ENCODE data around the gene ITFG1.
A peak's percentile ranks its signal among the peaks of the same experiment; 100 is the strongest.
"Not testable (repeated sequence)": the region's sequence is repeated elsewhere in the genome, so short reads cannot be mapped to it uniquely, and the experiment has no call there.

The ITFG1 gene

GRCh38 chr16:47463771-47464624 is 3.1 kb upstream of the ITFG1 start:
- Histone ChIP-seq H3K36me3 (ENCODE audit: control insufficient read depth in 1 of 2, insufficient read depth in 2 of 2, low read length in 2 of 2) (peaks cover 5 to 10% of the 10 kb centered on the region in 2 donors), H3K4me1 (ENCODE audit: control insufficient read depth in 1 of 2, insufficient read depth in 2 of 2, low read length in 2 of 2) (peaks cover 13 to 43% of the 10 kb centered on the region in 2 donors), H3K9ac (ENCODE audit: low read depth in 1 of 2, low read length in 2 of 2) (no peak overlapping the region), H3K9me3 (ENCODE audit: control insufficient read depth in 1 of 2, low read length in 2 of 2) (no peaks in the 10 kb centered on the region), H3K27ac (ENCODE audit: low read depth, low read length) (no peak overlapping the region), H3K27me3 (ENCODE audit: control insufficient read depth in 1 of 2, insufficient read depth in 2 of 2, low read length in 2 of 2) (no peaks in the 10 kb centered on the region), H3K4me3 (ENCODE audit: low read depth in 1 of 2, low read length in 2 of 2) (no peak overlapping the region)

- no peaks in the 10 kb centered on the region for H3K27me3 ChIP-seq (ENCODE audit: control insufficient read depth in 1 of 2, insufficient read depth in 2 of 2, low read length in 2 of 2)
- H3K4me1 ChIP-seq (ENCODE audit: control insufficient read depth in 1 of 2, insufficient read depth in 2 of 2, low read length in 2 of 2): peaks cover 13 to 43% of the 10 kb centered on the region in 2 donors
- no peaks in the 10 kb centered on the region for H3K9me3 ChIP-seq (ENCODE audit: control insufficient read depth in 1 of 2, low read length in 2 of 2)
- peak overlapping the region; percentile 99 for H3K27ac ChIP-seq (ENCODE audit: low read depth, low read length)
- H3K9ac ChIP-seq (ENCODE audit: low read depth in 1 of 2, low read length in 2 of 2): peak overlapping the region; percentile 85 to 94
- peaks cover 5 to 15% of the 10 kb centered on the region in 2 donors for H3K36me3 ChIP-seq (ENCODE audit: control insufficient read depth in 1 of 2, insufficient read depth in 2 of 2, low read length in 2 of 2)
- peak overlapping the region; percentile 98 to 100 for H3K4me3 ChIP-seq (ENCODE audit: low read depth in 1 of 2, low read length in 2 of 2)
Observed at GRCh38 chr16:47461598-47462266, 869 bp upstream of the ITFG1 start.

- Histone ChIP-seq H3K27me3 (ENCODE audit: control insufficient read depth in 1 of 2, insufficient read depth in 2 of 2, low read length in 2 of 2) (no peaks in the 10 kb centered on the region), H3K9ac (ENCODE audit: low read depth in 1 of 2, low read length in 2 of 2) (peak overlapping the region; percentile 85 to 94), H3K4me1 (ENCODE audit: control insufficient read depth in 1 of 2, insufficient read depth in 2 of 2, low read length in 2 of 2) (peaks cover 13 to 33% of the 10 kb centered on the region in 2 donors), H3K9me3 (ENCODE audit: control insufficient read depth in 1 of 2, low read length in 2 of 2) (no peaks in the 10 kb centered on the region), H3K27ac (ENCODE audit: low read depth, low read length) (peak overlapping the region; percentile 99), H3K36me3 (ENCODE audit: control insufficient read depth in 1 of 2, insufficient read depth in 2 of 2, low read length in 2 of 2) (peaks cover 5 to 15% of the 10 kb centered on the region in 2 donors), H3K4me3 (ENCODE audit: low read depth in 1 of 2, low read length in 2 of 2) (peak overlapping the region; percentile 98 to 100)
Observed at GRCh38 chr16:47460359-47460710, 528 bp downstream of the ITFG1 start.

GRCh38 chr16:47459603-47460002 is 1.3 kb downstream of the ITFG1 start:
- Histone ChIP-seq H3K9me3 (ENCODE audit: control insufficient read depth in 1 of 2, low read length in 2 of 2) (no peaks in the 10 kb centered on the region), H3K36me3 (ENCODE audit: control insufficient read depth in 1 of 2, insufficient read depth in 2 of 2, low read length in 2 of 2) (peaks cover 5 to 17% of the 10 kb centered on the region in 2 donors), H3K4me3 (ENCODE audit: low read depth in 1 of 2, low read length in 2 of 2) (peak overlapping the region; percentile 98 to 100), H3K27ac (ENCODE audit: low read depth, low read length) (no peak overlapping the region), H3K9ac (ENCODE audit: low read depth in 1 of 2, low read length in 2 of 2) (peak overlapping the region in 1 of 2 donors; percentile 85), H3K4me1 (ENCODE audit: control insufficient read depth in 1 of 2, insufficient read depth in 2 of 2, low read length in 2 of 2) (peaks cover 13 to 28% of the 10 kb centered on the region in 2 donors), H3K27me3 (ENCODE audit: control insufficient read depth in 1 of 2, insufficient read depth in 2 of 2, low read length in 2 of 2) (no peaks in the 10 kb centered on the region)

GRCh38 chr16:47458331-47458730 is 2.5 kb downstream of the ITFG1 start:
- peaks cover 13 to 21% of the 10 kb centered on the region in 2 donors for H3K4me1 ChIP-seq (ENCODE audit: control insufficient read depth in 1 of 2, insufficient read depth in 2 of 2, low read length in 2 of 2)
- H3K27ac ChIP-seq (ENCODE audit: low read depth, low read length): no peak overlapping the region
- H3K9me3 ChIP-seq (ENCODE audit: control insufficient read depth in 1 of 2, low read length in 2 of 2): no peaks in the 10 kb centered on the region
- H3K27me3 ChIP-seq (ENCODE audit: control insufficient read depth in 1 of 2, insufficient read depth in 2 of 2, low read length in 2 of 2): no peaks in the 10 kb centered on the region
- H3K9ac ChIP-seq (ENCODE audit: low read depth in 1 of 2, low read length in 2 of 2): no peak overlapping the region
- H3K36me3 ChIP-seq (ENCODE audit: control insufficient read depth in 1 of 2, insufficient read depth in 2 of 2, low read length in 2 of 2): peaks cover 8 to 17% of the 10 kb centered on the region in 2 donors
- no peak overlapping the region for H3K4me3 ChIP-seq (ENCODE audit: low read depth in 1 of 2, low read length in 2 of 2)

GRCh38 chr16:47449788-47450187 is 11.1 kb downstream of the ITFG1 start:
- Histone ChIP-seq H3K27me3 (ENCODE audit: control insufficient read depth in 1 of 2, insufficient read depth in 2 of 2, low read length in 2 of 2) (no peaks in the 10 kb centered on the region), H3K9ac (ENCODE audit: low read depth in 1 of 2, low read length in 2 of 2) (no peak overlapping the region), H3K9me3 (ENCODE audit: control insufficient read depth in 1 of 2, low read length in 2 of 2) (no peaks in the 10 kb centered on the region), H3K36me3 (ENCODE audit: control insufficient read depth in 1 of 2, insufficient read depth in 2 of 2, low read length in 2 of 2) (peaks cover 32 to 33% of the 10 kb centered on the region in 2 donors), H3K27ac (ENCODE audit: low read depth, low read length) (no peak overlapping the region), H3K4me3 (ENCODE audit: low read depth in 1 of 2, low read length in 2 of 2) (no peak overlapping the region), H3K4me1 (ENCODE audit: control insufficient read depth in 1 of 2, insufficient read depth in 2 of 2, low read length in 2 of 2) (peaks cover 10 to 16% of the 10 kb centered on the region in 2 donors)

GRCh38 chr16:47448830-47449575 is 11.9 kb downstream of the ITFG1 start:
- no peaks in the 10 kb centered on the region for H3K9me3 ChIP-seq (ENCODE audit: control insufficient read depth in 1 of 2, low read length in 2 of 2)
- H3K4me3 ChIP-seq (ENCODE audit: low read depth in 1 of 2, low read length in 2 of 2): no peak overlapping the region
- H3K27me3 ChIP-seq (ENCODE audit: control insufficient read depth in 1 of 2, insufficient read depth in 2 of 2, low read length in 2 of 2): no peaks in the 10 kb centered on the region
- H3K36me3 ChIP-seq (ENCODE audit: control insufficient read depth in 1 of 2, insufficient read depth in 2 of 2, low read length in 2 of 2): peaks cover 28 to 29% of the 10 kb centered on the region in 2 donors
- no peak overlapping the region for H3K9ac ChIP-seq (ENCODE audit: low read depth in 1 of 2, low read length in 2 of 2)
- H3K27ac ChIP-seq (ENCODE audit: low read depth, low read length): no peak overlapping the region
- peaks cover 10 to 16% of the 10 kb centered on the region in 2 donors for H3K4me1 ChIP-seq (ENCODE audit: control insufficient read depth in 1 of 2, insufficient read depth in 2 of 2, low read length in 2 of 2)

GRCh38 chr16:47446431-47446830 is 14.4 kb downstream of the ITFG1 start:
- Histone ChIP-seq H3K4me1 (ENCODE audit: control insufficient read depth in 1 of 2, insufficient read depth in 2 of 2, low read length in 2 of 2) (peaks cover 10 to 16% of the 10 kb centered on the region in 2 donors), H3K4me3 (ENCODE audit: low read depth in 1 of 2, low read length in 2 of 2) (no peak overlapping the region), H3K9ac (ENCODE audit: low read depth in 1 of 2, low read length in 2 of 2) (no peak overlapping the region), H3K27ac (ENCODE audit: low read depth, low read length) (no peak overlapping the region), H3K27me3 (ENCODE audit: control insufficient read depth in 1 of 2, insufficient read depth in 2 of 2, low read length in 2 of 2) (no peaks in the 10 kb centered on the region), H3K36me3 (ENCODE audit: control insufficient read depth in 1 of 2, insufficient read depth in 2 of 2, low read length in 2 of 2) (peaks cover 12% of the 10 kb centered on the region in 2 donors), H3K9me3 (ENCODE audit: control insufficient read depth in 1 of 2, low read length in 2 of 2) (no peaks in the 10 kb centered on the region)

GRCh38 chr16:47442884-47443283 is 18.0 kb downstream of the ITFG1 start:
- not testable (repeated sequence) for H3K4me1 ChIP-seq (ENCODE audit: control insufficient read depth in 1 of 2, insufficient read depth in 2 of 2, low read length in 2 of 2); H3K9me3 ChIP-seq (ENCODE audit: control insufficient read depth in 1 of 2, low read length in 2 of 2); H3K36me3 ChIP-seq (ENCODE audit: control insufficient read depth in 1 of 2, insufficient read depth in 2 of 2, low read length in 2 of 2); H3K27me3 ChIP-seq (ENCODE audit: control insufficient read depth in 1 of 2, insufficient read depth in 2 of 2, low read length in 2 of 2); H3K4me3 ChIP-seq (ENCODE audit: low read depth in 1 of 2, low read length in 2 of 2); H3K9ac ChIP-seq (ENCODE audit: low read depth in 1 of 2, low read length in 2 of 2); H3K27ac ChIP-seq (ENCODE audit: low read depth, low read length)

GRCh38 chr16:47440066-47440465 is 20.8 kb downstream of the ITFG1 start:
- H3K27ac ChIP-seq (ENCODE audit: low read depth, low read length); H3K9me3 ChIP-seq (ENCODE audit: control insufficient read depth in 1 of 2, low read length in 2 of 2); H3K36me3 ChIP-seq (ENCODE audit: control insufficient read depth in 1 of 2, insufficient read depth in 2 of 2, low read length in 2 of 2); H3K4me1 ChIP-seq (ENCODE audit: control insufficient read depth in 1 of 2, insufficient read depth in 2 of 2, low read length in 2 of 2); H3K4me3 ChIP-seq (ENCODE audit: low read depth in 1 of 2, low read length in 2 of 2); H3K9ac ChIP-seq (ENCODE audit: low read depth in 1 of 2, low read length in 2 of 2); H3K27me3 ChIP-seq (ENCODE audit: control insufficient read depth in 1 of 2, insufficient read depth in 2 of 2, low read length in 2 of 2): not testable (repeated sequence)

Data from duodenal mucosa (tissue), 2 donors.